WTC11 (cell line): ENCODE results near the gene RABGGTA.

Experiments
- ATF6 ChIP-seq: sonication (generic); formaldehyde crosslinking; IDR thresholded peaks from 2 replicates; pipeline ENCODE4 v1.8.1; 2023; ENCODE audit warnings: mild to moderate bottlenecking, missing genetic modification reagents
- CTCF ChIP-seq: fragments of 200-600 bp; IDR thresholded peaks from 2 replicates; pipeline ENCODE4 v1.8.0; 2022; ENCODE audit warnings: antibody characterized with exemption
- MAX ChIP-seq: sonication (generic); formaldehyde crosslinking; IDR thresholded peaks from 2 replicates; pipeline ENCODE4 v1.8.0; 2022; ENCODE audit warnings: mild to moderate bottlenecking, missing genetic modification reagents

- TF ChIP-seq MAX (CRISPR knock-in tag), result no peak
- no peak for TF ChIP-seq CTCF
- TF ChIP-seq ATF6 (CRISPR knock-in tag), result no peak
Observed at GRCh38 chr14:24316597-24316950, 45.2 kb upstream of the RABGGTA start.
